ENCODE results near the gene OR4K14. TPM values are rescaled to one million over a fixed set of nuclear protein-coding genes. Genes with fewer than 3 reads are reported as not detected.

The OR4K14 gene
- total and polyA plus RNA-seq, 3 donors from 2014 or later, result 0.31 to 0.87 TPM; not detected in 1

GRCh38 chr14:20035449-20035848 lies 16.3 kb upstream of the OR4K14 start:
- Histone ChIP-seq H3K36me3 (ENCODE audit: low read depth, missing control alignments) (no peaks in the 10 kb centered on the region), H3K4me3 (no peak overlapping the region), H3K4me1 (no peaks in the 10 kb centered on the region), H3K27me3 (no peaks in the 10 kb centered on the region), H3K27ac (no peak overlapping the region), H3K9me3 (no peaks in the 10 kb centered on the region)
- 77 to 82% methylated on average over 3 of the region's 3 CpGs for WGBS, 2 donors
- TF ChIP-seq, protein P1, sequence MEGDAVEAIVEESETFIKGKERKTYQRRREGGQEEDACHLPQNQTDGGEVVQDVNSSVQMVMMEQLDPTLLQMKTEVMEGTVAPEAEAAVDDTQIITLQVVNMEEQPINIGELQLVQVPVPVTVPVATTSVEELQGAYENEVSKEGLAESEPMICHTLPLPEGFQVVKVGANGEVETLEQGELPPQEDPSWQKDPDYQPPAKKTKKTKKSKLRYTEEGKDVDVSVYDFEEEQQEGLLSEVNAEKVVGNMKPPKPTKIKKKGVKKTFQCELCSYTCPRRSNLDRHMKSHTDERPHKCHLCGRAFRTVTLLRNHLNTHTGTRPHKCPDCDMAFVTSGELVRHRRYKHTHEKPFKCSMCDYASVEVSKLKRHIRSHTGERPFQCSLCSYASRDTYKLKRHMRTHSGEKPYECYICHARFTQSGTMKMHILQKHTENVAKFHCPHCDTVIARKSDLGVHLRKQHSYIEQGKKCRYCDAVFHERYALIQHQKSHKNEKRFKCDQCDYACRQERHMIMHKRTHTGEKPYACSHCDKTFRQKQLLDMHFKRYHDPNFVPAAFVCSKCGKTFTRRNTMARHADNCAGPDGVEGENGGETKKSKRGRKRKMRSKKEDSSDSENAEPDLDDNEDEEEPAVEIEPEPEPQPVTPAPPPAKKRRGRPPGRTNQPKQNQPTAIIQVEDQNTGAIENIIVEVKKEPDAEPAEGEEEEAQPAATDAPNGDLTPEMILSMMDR (IDR thresholded peaks at IDR 0.05), result no peak
- intact Hi-C loops (cut with DNase I; ENCODE audit: low total_unique reads), result no loop called here
- DNase-seq, result no peak

GRCh38 chr14:20031058-20031457 lies 12.0 kb upstream of the OR4K14 start:
- H3K4me3 ChIP-seq, result no peak overlapping the region
- H3K36me3 ChIP-seq (ENCODE audit: low read depth, missing control alignments), result no peaks in the 10 kb centered on the region
- H3K27ac ChIP-seq, result no peak overlapping the region
- H3K4me1 ChIP-seq, result no peaks in the 10 kb centered on the region
- intact Hi-C loops (cut with DNase I; ENCODE audit: low total_unique reads), result no loop called here
- no peaks in the 10 kb centered on the region for H3K9me3 ChIP-seq
- no peak for DNase-seq
- H3K27me3 ChIP-seq, result no peaks in the 10 kb centered on the region
- no peak for TF ChIP-seq POLR2A (IDR thresholded peaks at IDR 0.05)
- 53 to 54% methylated on average over 6 of the region's 6 CpGs for WGBS, 2 donors

DNA sequence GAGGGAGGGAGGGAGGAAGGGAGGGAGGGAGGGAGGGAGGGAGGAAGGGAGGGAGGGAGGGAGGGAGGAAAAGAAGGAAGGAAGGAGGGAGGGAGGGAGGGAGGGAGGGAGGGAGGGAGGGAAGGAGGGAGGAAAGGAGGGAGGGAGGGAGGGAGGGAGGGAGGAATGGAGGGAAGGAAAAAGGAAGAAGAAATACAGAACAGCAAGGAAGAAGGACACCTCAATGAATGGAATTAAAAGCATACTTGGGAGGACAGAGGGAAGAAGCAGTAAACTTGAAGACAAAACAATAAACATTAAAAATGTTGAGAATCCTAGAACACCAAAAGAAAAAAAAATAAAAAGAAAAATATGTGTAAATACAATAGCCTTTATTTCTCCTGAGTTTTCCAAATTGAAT lies 11.0 kb downstream of the OR4K14 start:
- no peaks in the 10 kb centered on the region for H3K9me3 ChIP-seq
- no peak for TF ChIP-seq POLR2A (IDR thresholded peaks at IDR 0.05)
- TF ChIP-seq, protein P1 (IDR thresholded peaks at IDR 0.05), result no peak
- no peaks in the 10 kb centered on the region for H3K4me1 ChIP-seq
- no peak overlapping the region for H3K4me3 ChIP-seq
- no peak overlapping the region for H3K27ac ChIP-seq
- no peak for DNase-seq
- H3K36me3 ChIP-seq (ENCODE audit: low read depth, missing control alignments), result no peaks in the 10 kb centered on the region
- intact Hi-C loops (cut with DNase I; ENCODE audit: low total_unique reads), result no loop called here
- H3K27me3 ChIP-seq, result no peaks in the 10 kb centered on the region

- no peak overlapping the region for H3K4me3 ChIP-seq
- H3K9me3 ChIP-seq, result no peaks in the 10 kb centered on the region
- no peak for TF ChIP-seq POLR2A (IDR thresholded peaks at IDR 0.05)
- TF ChIP-seq, protein P1 (IDR thresholded peaks at IDR 0.05), result no peak
- intact Hi-C loops (cut with DNase I; ENCODE audit: low total_unique reads), result no loop called here
- H3K36me3 ChIP-seq (ENCODE audit: low read depth, missing control alignments), result no peaks in the 10 kb centered on the region
- no peak overlapping the region for H3K27ac ChIP-seq
- H3K27me3 ChIP-seq, result no peaks in the 10 kb centered on the region
- 63 to 70% methylated on average over 7 of the region's 7 CpGs for WGBS, 2 donors
- DNase-seq, result no peak
- H3K4me1 ChIP-seq, result no peaks in the 10 kb centered on the region
Measured at GRCh38 chr14:20002319-20002718, 16.8 kb downstream of the OR4K14 start.

- Histone ChIP-seq H3K4me3 (no peak within 1 kb of the TSS), H3K27ac (no peak within 1 kb of the TSS), H3K36me3 (ENCODE audit: low read depth, missing control alignments) (no peaks in the 10 kb centered on the region), H3K4me1 (no peaks in the 10 kb centered on the region), H3K27me3 (no peaks in the 10 kb centered on the region), H3K9me3 (no peaks in the 10 kb centered on the region)
- intact Hi-C loops (cut with DNase I; ENCODE audit: low total_unique reads), result no loop called here
- TF ChIP-seq, protein P1 (IDR thresholded peaks at IDR 0.05), result no peak
- TF ChIP-seq POLR2A (IDR thresholded peaks at IDR 0.05), result no peak
- DNase-seq, result no peak
Measured at GRCh38 chr14:20001863-20002262, 17.2 kb downstream of the OR4K14 start, which contains the start of gene OR4Q2. Gene OR4Q2, plus strand, starts transcription at chr14:20002163.
